ENCODE results near the gene UFSP1.
A peak's percentile ranks its signal among the peaks of the same experiment; 100 is the strongest.
"Not testable (repeated sequence)": the region's sequence is repeated elsewhere in the genome, so short reads cannot be mapped to it uniquely, and the experiment has no call there.

Gene UFSP1

DNA sequence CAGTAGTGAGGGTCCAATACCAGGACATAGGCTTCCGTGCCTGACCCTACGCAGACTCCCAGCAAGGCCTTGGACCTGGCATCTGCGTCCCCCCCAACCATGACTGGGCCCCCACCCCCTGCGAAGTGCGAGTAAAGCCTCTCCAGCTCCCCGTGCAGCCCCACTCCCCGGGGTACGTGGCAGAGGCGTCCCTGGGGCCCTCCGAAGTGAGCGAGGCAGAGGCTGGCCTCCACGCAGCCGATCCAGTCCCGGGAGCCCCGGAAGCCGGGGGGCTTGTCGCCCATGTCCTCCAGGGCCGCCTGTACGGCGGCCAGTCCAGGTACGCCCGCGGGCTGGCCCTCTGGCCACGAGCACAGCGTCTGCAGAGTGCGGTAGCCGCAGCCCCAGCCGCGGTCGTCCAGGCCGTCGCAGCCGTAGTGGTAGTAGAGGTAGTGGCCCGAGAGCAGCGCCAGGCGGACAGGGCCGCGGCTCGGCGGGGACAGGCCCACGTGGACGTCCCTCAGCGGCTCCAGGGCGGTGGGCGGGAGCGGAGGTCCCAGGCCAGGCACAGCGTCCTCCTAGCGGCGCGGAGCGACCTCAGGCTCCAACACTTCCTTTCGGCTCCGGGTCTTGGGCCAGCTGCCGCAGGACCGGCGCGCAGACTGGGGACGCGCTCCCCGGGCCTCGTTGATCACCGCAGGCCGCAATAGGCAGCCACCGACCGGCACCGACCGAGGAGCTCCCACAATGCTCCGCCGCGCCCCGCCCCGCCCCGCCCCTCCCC, at the start of gene UFSP1:
TSS of gene UFSP1 (minus strand) at position 728 of the 763 bp plus-strand sequence. CDS start at position 284, 444 bp downstream.
- no peak for DNase-seq

DNA sequence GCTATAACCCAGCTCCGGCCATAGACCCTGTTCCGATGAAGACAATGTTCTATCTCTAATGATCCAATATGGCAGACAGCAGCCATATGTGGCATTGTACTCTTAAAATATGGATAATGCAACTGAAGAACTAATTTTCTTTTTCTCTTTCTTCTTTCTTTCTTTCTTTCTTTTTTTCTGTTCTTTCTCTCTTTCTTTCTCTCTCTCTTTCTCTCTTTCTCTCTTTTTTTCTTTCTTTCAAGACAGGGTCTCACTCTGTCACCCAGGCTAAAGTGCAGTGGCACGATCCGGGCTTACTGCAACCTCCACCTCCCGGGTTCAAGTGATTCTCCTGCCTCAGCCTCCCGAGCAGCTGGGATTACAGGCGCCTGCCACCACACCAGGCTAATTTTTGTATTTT, 46.7 kb upstream of the UFSP1 start:
- not testable (repeated sequence) for DNase-seq

DNA sequence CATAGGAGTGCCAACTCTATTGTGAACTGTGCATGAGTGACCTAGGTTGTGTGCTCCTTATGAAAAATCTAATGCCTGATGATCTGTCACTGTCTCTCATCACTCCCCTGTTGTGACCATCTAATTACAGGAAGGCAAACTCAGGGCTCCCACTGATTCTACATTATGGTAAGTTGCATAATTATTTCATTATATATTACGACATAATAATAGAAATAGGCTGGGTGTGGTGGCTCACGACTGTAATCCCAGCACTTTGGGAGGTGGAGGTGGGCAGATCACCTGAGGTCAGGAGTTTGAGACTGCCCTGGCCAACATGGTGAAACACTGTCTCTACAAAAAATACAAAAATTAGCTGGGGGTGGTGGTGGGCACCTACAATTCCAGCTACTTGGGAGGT, 45.9 kb upstream of the UFSP1 start:
- DNase-seq, result not testable (repeated sequence)

DNA sequence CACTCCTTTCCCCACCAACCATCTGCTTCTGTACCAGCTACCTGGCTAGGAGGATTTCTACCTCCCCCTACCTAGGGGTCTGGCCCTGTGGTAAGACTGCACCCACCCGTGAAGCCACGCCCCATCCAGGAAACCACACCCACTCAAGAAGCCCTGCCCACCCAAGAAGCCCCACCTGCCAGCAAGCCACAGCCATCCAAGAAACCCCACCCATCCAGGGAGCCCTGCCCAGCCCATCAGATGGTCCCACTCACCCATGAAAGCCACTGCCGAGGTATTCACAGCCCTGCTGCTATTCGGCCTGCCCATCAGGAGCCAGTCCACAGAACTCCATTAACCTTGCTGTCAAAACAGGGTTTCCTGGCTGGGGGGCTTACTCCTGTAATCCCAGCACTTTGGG, 44.2 kb upstream of the UFSP1 start:
- DNase-seq, result no peak

DNA sequence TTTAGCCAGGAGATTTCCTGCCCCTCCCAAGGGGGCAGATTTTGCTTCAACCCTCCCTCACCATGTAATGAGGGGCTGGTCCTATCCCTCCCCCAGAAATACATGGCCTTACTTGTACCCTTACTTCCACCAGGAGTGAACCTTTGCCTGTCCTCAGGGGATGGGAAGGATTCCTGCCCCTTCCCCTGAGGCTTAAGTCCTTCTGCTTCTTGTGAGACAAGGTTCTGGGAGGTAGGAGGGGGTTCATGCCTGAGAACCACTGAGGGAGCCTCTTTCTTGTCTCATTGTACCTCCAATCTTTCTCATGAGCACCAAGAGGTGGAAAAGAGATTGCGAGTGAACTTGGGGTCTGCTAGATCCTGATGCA, 40.3 kb upstream of the UFSP1 start:
- DNase-seq, result no peak

DNA sequence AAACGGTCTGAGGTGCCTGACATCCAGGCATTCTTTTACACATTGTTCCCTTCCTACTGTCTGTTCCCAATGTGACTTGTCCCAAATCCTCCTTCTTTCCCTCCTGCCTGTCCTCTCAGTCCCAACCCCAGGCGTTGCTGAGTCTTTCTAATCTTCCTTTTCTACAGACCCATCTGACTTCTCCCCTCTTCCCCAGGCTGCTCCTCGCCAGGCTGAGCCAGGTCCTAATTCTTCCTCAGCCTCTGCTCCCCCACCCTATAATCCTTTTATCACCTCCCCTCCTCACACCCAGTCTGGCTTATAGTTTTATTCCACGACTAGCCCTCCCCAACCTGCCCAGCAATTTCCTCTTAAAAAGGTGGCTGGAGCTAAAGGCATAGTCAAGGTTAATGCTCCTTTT, 34.1 kb upstream of the UFSP1 start:
- not testable (repeated sequence) for DNase-seq

DNA sequence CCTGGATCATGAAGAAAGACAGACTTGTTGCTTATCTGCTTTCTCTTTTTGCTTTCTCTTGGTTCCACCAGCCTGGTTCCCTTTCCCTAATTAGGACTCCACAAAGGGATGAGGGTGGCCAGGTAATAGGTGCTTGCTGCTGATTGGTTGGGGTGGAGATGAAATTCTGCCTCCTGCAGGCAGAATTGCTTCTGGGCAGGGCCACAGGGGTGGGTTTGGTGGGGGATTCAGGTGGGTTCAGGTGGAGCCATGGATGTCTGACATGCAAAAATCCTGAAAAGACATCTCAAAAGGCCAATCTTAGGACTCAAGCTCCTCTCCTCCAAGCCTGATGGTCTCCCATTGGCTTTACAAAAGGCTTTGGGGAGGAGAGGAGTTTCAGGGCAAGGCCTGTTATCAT, 31.5 kb upstream of the UFSP1 start:
- no peak for DNase-seq

DNA sequence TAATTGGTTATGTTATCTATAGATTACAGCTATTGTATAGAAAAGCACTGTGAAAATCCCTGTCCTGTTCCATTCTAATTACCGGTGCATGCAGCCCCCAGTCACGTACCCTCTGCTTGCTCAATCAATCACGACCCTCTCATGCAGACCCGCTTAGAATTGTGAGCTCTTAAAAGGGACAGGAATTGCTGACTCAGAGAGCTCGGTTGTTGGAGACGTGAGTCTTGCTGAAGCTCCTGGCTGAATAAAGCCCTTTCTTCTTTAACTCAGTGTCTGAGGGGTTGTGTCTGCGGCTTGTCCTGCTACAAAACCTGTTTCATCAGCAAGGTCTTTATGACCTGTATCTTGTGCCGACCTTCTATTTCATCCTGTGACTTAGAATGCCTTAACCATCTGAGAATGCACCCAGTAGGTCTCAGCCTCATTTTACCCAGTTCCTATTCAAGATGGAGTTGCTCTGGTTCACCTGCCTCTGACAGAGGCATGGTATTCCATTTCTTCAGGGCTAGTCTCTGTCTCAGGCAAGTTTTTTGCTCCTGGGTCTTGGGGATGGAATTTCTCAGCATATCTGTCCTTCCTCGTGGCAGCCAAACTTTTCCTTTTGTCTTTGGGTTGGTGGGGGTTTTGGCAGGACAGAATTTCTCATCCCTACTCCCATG, 30.4 kb upstream of the UFSP1 start:
- DNase-seq, result not testable (repeated sequence)

DNA sequence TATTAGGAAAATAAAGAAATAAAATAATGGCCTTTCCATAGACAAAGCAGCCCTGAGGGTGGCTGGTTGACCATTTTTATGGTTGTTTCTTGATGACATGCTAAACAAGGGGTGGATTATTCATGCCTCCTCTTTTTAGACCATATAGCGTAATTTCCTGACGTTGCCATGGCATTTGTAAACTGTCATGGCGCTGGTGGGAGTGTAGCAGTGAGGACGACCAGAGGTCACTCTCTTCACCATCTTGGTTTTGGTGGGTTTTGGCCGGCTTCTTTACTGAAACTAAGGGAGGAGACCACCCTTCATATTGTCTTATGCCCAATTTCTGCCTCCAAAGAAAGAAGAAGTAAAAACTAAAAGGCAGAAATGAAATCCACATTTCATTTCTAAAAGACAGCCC, 29.8 kb upstream of the UFSP1 start:
- DNase-seq, result not testable (repeated sequence)

DNA sequence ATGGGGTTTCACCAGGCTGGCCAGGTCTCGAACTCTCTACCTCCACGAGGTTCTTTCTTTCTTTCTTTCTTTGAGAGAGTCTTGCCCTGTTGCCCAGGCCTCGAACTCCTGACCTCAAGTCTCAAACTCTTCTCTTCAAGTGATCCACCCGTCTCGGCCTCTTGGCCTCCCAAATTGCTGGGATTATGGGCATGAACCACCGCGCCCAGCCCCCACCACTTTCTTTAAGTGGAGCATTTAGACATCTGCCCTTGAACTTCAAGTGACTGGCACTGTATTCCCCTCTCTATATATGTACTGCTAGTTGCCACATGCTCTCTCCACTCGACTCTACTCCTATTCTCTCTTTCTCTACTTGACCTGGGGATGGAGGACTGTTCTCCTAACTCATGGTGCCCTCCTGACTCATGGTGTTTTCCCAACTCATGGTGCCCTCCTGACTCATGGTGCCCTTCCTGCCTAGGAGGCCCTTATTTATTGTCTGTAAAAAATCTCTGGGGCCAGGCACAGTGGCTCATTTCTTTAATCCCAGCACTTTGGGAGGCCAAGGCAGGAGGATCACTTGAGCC, 25.4 kb upstream of the UFSP1 start:
- DNase-seq, result peak; percentile 91 to 95 (median 93)

DNA sequence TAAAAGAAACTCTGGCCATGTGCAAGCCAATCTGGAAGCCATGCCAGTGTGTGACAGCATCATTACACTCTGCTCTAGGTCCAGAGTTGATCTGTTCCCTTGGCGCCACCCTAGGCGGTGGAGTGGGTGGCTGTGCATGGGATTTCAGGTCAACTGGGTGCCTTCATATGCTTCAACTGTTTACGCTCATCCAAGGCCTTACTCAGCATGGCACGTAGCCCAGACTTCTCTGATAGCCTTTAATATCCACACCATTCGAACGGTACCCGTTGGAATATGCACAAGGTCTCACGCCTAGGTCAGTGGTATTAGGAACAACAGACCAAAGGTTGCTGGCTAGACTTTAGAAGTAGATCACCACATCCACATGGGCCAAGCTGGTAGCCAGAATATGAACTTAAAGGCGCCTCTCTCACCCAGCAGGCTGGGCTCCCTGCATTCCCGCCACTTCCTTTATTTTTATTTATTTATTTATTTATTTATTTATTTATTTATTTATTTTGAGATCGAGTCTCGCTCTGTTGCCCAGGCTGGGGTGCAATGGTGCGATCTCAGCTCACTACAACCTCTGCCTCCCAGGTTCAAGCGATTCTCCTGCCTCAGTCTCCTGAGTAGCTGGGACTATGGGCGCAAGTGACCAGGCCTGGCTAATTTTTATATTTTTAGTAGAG, 24.8 kb upstream of the UFSP1 start:
- DNase-seq, result peak in 1 of 3 donors; percentile 17

DNA sequence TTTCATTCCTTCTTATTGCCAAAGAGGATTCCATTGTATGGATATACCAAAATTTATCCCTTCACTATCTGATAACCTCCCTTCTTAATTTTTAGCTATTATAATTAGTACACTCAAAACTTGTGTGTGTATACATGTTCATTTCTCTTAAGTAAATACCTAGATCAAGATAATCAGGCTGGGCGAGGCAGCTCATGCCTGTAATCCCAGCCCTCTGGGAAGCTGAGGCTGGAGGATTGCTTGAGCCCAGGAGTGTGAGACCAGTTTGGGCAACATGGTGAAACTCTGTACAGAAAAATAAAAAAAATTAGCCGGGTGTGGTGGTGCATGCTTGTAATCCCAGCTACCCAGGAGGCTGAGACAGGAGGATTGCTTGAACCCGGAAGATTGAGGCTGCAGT, 22.0 kb upstream of the UFSP1 start:
- no peak for DNase-seq

DNA sequence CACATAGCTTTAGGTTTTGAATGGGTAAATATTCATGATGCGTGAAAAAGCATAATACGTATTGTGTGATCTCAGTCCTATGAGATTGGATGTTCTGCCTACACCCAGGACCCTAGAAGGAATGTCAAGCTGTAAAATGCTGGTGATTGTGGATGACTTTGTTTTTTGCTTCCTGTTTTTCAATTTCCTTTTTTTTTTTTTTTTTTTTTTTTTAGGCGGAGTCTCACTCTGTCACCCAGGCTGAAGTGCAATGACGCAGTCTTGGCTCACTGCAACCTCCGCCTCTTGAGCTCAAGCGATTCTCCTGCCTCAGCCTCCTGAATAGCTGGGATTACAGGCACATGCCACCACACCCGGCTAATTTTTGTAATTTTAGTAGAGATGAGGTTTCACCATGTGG, 20.9 kb upstream of the UFSP1 start:
- DNase-seq, result peak; percentile 83 to 94 (median 91)

DNA sequence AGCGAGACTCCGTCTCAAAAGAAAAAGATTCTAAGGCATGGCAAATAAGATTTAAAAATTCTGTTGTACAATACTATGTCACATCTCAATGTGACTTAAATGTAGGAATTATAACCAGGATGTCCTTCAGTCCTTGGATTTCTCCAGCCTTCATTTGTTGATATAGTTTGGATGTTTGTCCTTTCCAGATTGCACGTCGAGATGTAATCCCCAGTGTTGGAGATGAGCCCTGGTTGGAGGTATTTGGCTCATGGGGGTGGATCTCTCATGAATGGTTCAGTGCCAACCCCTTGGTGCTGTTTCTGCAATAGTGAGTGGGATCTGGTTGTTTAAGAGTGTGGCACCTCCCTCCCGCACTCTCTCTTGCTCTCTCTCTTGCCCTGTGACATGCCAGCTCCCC, 19.0 kb upstream of the UFSP1 start:
- DNase-seq, result no peak

DNA sequence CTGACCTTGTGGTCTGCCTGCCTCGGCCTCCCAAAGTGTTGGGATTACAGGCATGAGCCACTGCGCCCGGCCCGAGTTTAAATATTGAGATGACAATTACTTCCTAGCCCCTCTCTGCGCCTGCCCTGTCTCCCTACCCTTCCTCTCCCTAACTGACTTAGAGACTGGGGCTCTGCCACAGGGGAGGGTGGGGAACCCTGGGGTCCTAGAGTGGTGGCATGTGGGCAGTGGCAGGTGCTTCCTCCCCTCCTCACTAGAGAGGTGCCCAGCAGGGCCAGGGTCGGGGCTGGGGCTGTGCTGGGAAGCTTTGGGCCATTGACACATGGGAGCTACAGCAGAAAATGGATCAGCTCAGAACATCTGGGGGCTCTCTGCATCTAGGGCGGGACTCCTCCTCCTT, 13.1 kb upstream of the UFSP1 start:
- DNase-seq, result no peak

DNA sequence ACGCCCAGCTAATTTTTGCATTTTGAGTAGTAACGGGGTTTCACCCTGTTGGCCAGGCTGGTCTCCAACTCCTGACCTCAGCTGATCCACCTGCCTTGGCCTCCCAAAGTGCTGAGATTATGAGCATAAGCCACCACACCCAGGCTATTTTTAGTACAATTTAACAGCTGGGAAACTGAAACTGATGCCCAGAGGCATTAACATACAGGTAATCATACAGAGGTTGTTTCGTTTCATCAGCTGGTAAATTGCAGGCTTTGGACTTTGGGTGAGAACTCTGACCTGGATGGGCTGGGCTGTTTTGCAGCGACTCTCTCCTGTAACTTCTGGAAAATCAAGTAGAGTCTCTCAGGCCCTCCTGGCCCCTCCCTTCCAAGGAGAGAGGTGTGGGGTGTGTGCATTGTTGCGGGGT, 12.4 kb upstream of the UFSP1 start:
- no peak for DNase-seq

DNA sequence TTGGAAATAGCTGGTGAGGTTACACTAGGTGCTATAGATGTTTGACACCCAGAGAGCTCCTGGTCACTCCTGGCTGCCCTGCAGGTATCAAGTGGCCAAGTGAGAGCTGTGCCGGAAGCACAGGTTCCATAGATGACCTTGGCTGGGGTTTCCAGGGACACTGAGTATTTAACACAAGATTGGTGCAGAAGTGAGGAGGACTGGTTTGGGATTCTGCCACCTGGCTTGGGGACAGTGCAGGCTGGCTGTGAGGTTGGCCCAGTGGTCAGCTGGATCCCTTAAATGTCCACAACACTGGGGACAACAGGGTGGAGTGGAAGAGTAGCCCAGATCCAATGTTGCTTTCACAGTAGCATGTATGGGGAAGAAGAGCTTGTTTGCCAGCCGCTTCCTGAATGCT, 11.5 kb upstream of the UFSP1 start:
- DNase-seq, result no peak

DNA sequence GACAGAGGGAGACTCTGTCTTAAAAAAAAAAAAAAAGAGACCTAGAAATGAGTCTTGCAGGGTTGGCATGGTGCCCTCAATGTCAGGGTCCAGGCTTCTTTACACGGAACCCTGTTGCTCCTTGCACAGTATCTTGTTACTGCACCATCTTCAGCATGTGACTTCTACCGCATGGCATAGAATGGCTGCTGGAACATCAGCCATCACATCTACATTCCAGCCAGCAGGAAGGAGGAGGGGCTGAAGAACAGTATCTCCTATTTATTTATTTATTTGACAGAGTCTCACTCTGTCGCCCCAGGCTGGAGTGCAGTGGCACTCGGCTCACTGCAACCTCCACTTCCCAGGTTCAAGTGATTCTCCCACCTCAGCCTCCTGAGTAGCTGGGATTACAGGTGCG, 9.9 kb upstream of the UFSP1 start:
- DNase-seq, result no peak

DNA sequence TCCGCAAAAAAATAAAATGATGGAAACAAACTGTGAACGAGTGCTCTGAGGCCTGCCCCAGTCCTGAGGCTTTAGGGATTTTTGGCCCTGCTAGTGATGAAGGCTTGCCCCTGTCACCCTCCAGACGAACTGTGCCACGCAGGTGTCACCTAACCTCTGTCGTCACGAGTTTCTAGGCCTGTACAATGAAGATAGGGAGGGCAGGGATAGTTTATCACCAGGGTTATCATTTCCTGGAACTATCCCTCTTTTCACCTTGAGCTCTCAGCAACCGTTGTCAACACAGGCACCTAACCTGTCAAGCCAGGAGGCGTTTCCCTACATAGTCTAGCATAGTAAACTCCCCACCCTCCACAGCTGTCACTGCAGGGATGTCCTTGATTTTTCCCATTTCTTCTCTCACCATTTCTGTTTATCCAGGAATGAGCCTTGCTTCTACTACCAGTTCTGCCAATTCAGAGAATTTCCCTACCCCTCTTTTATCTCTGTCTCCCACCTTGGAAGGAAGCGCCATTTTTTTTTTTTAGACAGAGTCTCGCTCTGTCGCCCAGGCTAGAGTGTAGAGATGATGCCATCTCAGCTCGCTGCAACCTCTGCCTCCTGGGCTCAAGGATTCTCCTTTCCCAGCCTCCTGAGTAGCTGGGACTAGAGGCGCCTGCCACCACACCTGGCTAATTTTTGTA, 8.4 kb upstream of the UFSP1 start:
- DNase-seq, result no peak

DNA sequence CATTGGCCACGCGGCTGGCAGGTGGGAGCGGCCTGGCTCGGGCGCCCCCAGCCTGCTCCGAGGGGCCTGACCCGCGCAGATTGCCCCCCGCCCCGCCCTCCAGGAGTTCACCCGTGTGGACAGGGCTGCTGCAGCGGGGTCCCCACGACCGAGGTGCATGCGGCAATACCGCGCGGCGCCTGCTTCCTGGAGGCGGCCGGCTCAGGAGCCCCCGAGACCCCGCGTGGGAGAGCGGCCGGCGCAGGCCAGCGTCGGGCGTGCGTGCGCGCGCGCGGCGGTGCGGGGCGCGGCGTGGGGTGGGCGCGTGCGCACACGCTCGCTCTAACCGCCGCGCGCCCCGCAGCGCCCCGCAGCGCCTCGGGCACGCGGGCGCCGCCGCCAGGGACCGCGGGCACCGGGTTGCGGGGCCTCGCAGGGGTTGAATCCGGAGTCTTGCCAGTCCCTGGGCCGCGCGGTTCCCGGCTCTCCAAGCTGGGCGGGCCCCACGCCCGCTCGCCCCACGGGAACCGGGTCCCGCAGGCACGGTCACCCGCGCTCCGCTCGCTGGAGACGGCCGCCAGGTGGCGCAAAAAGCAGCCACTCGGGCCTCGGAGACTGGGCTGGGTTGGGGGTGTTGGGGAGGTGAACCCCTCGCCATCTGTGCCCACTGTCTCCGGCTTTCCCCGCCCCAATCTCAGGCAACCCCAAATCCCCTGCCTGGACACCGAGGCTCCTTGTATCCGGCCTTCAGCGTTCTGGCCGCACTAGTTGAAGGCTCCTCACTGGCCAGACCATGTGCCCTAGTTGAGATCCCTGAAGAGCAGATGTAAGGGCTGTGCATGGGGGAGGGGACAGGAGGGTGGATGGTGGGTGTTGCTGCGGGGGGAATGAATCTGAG, 7.5 kb upstream of the UFSP1 start:
- peak; percentile 38 to 82 (median 69) for DNase-seq

DNA sequence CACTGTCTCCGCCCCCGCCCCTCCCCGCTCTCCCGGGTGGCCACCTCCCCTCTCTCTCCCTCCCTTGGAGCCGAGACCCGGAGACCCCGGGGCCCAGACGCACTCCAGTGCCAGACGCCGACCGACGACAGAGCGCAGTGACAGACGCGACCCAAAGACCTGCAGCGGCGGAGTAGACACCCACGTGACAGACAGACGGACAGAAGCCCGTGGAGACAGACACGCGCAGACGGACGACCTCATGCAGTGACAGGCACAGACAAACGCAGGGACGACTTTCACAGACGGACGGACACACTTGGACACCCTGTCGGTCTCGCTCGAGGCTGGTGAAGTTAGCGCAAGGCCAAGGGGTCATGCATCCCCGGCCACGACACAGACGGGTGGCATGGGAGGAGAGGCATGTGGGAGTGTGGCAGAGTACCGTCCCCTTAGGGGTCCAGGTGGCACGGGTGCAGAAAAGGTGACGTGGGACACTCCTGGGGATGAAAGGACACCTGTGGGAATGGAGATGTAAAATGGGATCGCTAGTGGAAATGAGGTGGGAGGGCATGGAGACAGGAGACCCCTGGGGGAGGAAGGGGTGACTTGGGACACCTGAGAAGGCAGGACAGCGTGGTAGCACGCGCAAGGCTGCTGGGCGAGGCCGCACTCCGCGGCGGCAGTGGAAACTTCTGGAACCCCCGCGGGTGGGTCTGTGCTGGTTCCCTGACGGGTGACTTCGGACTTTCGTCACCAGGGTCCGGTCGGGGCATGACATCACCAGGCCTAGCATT, 6.6 kb upstream of the UFSP1 start:
- peak; percentile 70 to 78 (median 73) for DNase-seq

DNA sequence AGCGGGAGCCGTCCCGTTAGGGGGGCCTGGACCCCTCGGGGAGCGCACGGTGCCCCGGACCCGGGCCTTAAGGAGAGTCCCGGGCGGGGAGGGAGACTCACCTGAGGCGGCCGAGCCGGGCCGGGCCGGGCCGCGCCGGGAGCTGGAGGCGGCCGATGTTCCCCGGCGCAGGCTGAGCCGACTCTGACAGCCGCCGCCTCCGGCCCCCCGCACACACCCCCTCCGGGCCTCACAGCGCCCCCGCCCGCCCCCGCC, 6.1 kb upstream of the UFSP1 start, which contains the start of gene ACHE:
TSS of gene ACHE (minus strand) at position 188 of the 255 bp plus-strand sequence. CDS start 1,656 bp downstream, outside the sequence.
- DNase-seq, result no peak

All from suppressor macrophage treated with lipopolysaccharide for 1 hour (primary cell).